ENCODE measurements around the gene SH2B3.

SH2B3 gene

DNA sequence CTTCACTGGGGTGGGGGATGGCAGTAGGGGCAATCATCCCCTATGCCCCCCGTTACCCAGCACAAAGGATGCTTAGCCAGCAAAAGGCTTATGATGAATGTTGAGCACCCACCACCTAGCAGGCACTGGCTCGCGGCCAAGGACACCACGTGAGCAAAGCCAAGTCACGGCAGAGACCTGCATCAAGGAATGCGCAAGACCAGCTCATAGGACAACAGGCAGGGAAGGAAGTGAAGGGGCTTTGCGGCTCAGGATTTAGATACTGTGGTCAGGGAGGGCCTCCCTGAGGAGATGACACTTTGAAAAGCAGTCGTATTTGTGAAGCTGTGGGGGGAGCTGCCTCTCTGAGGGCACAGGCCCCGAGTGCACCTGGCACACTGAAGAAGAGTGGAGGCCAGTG lies 32.8 kb downstream of the SH2B3 start:
- Mint-ChIP-seq H3K36me3 (ENCODE audit: low read depth) (peaks cover 57% of the 10 kb centered on the region), H3K4me1 (ENCODE audit: low read depth) (peaks cover 99% of the 10 kb centered on the region), H3K4me3 (peak overlapping the region; percentile 38), H3K9me3 (no peaks in the 10 kb centered on the region), H3K27ac (peak overlapping the region; percentile 81), H3K27me3 (no peaks in the 10 kb centered on the region)

DNA sequence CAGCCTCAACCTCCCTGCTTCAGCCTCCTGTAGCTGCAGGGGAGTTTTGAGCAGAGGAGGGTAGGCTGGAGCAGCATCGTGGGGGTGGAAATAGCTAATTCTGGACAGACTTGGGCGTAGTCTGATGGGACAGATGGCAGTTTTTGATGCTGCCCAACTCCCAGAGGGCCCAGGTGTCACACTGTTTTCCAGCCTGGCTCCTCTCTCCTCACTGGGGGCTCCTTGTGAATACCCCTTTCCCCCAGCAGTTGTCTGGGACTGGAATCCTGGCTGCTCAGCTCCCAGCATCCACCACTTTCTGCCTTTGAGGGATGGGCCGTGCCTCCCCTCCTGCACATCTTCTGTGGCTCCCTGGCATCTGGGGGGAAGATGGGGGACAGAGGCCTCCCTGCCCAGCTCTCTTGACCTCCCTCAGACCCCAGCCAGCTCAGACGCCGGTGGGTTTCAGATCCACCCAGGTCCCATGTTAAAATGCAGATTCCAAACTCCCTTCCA lies 34.0 kb downstream of the SH2B3 start:
- no peaks in the 10 kb centered on the region for H3K27me3 Mint-ChIP-seq
- H3K4me3 Mint-ChIP-seq: no peak overlapping the region
- peaks cover 46% of the 10 kb centered on the region for H3K36me3 Mint-ChIP-seq (ENCODE audit: low read depth)
- H3K4me1 Mint-ChIP-seq (ENCODE audit: low read depth): peaks cover 99% of the 10 kb centered on the region
- H3K9me3 Mint-ChIP-seq: no peaks in the 10 kb centered on the region
- no peak overlapping the region for H3K27ac Mint-ChIP-seq

DNA sequence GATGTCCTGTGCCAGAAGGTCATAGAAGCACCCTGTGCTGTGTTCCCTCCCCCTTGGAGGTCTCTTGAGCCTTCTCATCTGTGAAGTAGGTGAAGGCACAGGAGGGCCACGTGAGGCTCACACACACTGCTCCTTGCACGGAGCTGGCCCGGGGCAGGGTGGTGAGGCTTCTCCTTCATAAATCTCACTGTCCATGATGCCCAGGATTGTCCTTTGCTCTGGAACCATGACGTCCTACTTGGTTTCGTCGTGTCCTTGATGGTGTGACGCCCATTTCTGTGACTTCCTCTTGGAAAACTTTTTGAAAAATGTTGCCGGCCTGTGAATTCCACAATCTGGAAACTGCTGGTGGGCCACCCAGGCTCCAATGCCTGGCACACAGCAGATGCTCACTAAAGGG lies 34.4 kb downstream of the SH2B3 start:
- no peaks in the 10 kb centered on the region for H3K9me3 Mint-ChIP-seq
- H3K36me3 Mint-ChIP-seq (ENCODE audit: low read depth): peaks cover 44% of the 10 kb centered on the region
- H3K4me1 Mint-ChIP-seq (ENCODE audit: low read depth): peaks cover 99% of the 10 kb centered on the region
- no peak overlapping the region for H3K27ac Mint-ChIP-seq
- no peaks in the 10 kb centered on the region for H3K27me3 Mint-ChIP-seq
- no peak overlapping the region for H3K4me3 Mint-ChIP-seq

DNA sequence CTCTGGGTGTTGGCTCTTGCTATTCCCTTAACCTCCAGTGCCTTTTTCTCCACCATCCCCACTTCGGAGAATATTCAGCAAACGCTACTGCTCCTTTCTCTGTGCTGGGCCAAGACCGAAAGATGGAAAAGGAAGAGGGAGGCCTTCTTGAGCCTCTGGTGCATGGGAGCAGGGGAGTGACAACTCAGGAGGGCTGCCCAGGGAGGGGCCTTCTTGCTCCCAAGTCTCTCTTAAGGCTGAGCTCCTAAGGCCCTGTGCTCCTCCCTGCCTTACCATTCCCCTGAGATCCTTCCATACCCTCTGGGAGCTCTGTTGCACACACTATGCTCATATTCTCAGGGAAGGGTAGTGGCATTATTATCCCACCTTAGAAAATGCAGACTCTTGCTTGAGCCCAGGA lies 34.9 kb downstream of the SH2B3 start:
- Mint-ChIP-seq H3K4me1 (ENCODE audit: low read depth) (peaks cover 99% of the 10 kb centered on the region), H3K27ac (no peak overlapping the region), H3K9me3 (no peaks in the 10 kb centered on the region), H3K4me3 (no peak overlapping the region), H3K36me3 (ENCODE audit: low read depth) (peaks cover 42% of the 10 kb centered on the region), H3K27me3 (no peaks in the 10 kb centered on the region)

DNA sequence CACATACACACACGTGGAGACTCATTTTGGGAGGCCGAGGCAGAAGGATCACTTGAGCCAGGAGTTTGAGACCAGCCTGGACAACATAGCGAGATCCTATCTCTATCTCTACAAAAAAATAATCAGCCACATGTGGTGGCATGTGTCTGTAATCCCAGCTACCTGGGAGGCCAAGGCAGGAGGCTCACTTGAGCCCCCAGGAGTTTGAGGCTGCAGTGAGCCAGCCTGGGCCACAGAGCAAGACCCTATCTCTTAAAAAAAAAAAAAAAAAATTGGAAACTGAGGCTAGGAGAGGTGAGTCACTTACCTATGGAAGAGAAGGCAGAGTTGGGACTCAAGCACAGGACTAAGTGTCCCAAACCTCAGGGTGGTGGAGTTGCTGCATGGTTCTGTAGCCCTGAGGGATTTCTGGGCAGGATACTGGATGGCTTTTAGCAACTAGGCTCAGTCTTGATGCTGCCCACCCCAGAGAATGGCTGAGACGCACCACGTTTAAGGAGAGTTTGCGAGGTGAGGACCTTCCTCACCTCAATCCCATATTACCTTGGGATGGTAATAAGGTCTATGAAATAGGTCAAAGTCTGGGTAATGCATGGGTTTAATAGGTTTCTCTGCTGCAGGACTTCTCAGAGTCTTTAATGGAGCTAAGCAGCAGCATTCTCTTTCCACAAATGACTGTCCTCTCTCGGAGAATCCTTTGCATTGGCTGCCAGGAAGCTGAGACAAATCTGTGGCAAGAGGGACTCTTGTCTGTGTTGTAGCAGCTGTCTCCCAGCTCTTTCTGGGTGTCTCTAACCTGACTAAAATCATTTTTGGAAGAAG lies 35.6 kb downstream of the SH2B3 start:
- Mint-ChIP-seq H3K4me1 (ENCODE audit: low read depth) (peaks cover 99% of the 10 kb centered on the region), H3K27me3 (no peaks in the 10 kb centered on the region), H3K36me3 (ENCODE audit: low read depth) (peaks cover 41% of the 10 kb centered on the region), H3K27ac (no peak overlapping the region), H3K4me3 (no peak overlapping the region), H3K9me3 (no peaks in the 10 kb centered on the region)

DNA sequence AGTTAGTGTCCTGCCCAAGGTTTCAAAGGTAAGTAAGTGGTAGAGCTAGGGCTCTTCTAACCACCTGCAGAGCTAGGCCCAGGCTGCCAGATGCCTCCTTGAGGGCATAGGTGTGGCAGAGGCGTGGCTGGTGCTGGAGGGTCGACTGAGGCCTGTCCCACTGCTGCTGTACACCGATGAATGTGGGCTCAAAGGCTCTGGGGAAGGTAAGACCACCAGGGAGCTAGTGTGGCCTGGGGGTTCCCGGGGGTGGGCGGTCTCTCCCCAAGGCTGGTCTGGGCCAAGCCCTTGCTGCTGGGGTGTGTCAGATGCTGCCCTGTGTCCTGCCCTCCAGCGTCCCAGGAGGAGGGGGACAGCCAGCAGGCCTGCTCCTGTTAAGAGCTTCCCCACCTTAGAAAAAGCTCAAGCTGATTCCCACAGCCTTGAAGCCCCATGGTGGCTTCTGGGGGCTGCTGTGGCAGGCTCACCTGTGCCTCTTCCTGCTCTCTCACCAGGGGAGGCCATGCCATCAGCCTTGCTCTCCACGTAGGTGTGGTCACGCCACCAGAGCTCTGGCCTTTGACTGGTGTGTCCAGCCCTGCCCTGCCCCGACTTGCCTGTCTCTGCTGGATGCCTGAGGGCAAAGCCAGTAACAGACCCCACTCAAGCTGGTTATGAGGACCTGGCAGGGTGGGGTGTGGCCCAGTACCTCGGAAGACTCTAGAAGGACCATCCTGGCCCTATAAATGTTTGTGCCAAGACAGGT lies 36.8 kb downstream of the SH2B3 start:
- peak overlapping the region; percentile 27 for H3K27ac Mint-ChIP-seq
- no peak overlapping the region for H3K4me3 Mint-ChIP-seq
- peaks cover 40% of the 10 kb centered on the region for H3K36me3 Mint-ChIP-seq (ENCODE audit: low read depth)
- H3K9me3 Mint-ChIP-seq: no peaks in the 10 kb centered on the region
- no peaks in the 10 kb centered on the region for H3K27me3 Mint-ChIP-seq
- H3K4me1 Mint-ChIP-seq (ENCODE audit: low read depth): peaks cover 94% of the 10 kb centered on the region

DNA sequence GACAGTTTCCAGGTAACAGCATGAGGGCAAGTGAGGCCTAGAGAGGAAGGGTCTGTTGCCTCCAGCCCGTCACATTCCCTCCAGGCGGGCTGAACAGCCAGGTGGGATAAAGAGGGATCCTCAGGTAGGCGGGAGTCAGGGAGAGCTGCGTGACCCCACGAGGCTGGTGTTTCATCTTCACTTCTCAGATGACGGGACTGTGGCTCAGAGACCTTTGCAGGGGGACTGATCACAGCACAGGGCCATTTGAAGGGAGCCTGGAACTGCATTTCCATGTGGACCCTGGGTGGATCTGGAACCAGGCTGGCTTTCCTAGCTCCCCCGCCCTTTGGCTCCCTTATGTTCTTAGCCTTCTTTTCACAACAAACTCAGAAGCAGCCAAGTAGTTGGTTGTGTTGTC lies 37.4 kb downstream of the SH2B3 start:
- Mint-ChIP-seq H3K27ac (peak overlapping the region; percentile 27), H3K9me3 (no peaks in the 10 kb centered on the region), H3K4me1 (ENCODE audit: low read depth) (peaks cover 89% of the 10 kb centered on the region), H3K27me3 (no peaks in the 10 kb centered on the region), H3K36me3 (ENCODE audit: low read depth) (peaks cover 40% of the 10 kb centered on the region), H3K4me3 (peak overlapping the region; percentile 15)

DNA sequence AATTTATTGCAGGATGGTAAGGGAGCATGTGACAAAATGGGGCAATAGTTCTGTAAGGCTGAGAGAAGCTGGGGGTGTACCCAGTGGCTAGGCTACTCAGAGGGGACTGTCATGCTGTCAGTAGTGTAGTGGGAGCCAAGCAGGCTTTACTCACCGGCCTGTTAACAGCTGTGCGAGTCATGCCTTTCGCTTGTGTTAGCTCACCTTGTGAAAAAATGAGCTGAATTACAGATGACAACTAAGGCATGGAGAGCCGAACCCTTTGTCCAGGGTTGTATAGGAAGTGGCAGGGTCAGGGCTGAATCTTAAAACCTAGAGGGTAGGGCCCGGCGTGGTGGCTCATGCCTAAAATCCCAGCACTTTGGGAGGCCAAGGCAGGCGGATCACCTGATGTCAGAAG lies 37.9 kb downstream of the SH2B3 start:
- Mint-ChIP-seq H3K27ac (no peak overlapping the region), H3K27me3 (no peaks in the 10 kb centered on the region), H3K9me3 (no peaks in the 10 kb centered on the region), H3K4me1 (ENCODE audit: low read depth) (peaks cover 89% of the 10 kb centered on the region), H3K4me3 (peak overlapping the region; percentile 15), H3K36me3 (ENCODE audit: low read depth) (peaks cover 41% of the 10 kb centered on the region)

DNA sequence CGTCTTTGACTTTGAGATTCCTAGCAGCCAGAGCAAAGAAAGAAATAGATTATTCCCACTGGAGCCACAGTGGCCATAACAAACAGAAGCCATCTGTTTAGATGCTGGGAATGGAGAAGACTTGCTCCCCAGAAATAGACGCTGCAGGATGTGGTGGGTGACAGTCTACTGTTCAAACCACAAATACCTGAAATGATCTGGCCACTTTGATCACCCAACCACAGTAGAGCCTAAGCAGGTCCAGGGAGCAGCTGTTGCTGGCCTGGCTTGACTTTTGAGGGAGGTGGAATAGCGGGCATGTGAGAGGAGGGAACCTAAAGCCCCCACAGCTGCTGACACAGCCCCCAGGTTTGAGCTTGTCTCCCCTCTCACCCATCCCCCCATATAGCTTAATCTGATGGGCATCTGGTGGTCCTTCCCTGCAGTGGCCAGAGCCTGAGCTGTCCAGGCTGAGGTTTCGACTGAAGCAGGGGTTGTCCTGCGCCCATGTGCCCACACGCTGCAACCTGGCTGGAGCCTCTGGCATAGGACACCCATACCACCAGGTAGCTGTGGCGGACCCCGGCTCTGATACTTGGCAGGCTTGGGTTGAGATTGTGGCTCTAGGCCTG lies 38.7 kb downstream of the SH2B3 start:
- H3K27ac Mint-ChIP-seq: peak overlapping the region; percentile 72
- no peaks in the 10 kb centered on the region for H3K9me3 Mint-ChIP-seq
- H3K27me3 Mint-ChIP-seq: no peaks in the 10 kb centered on the region
- H3K4me3 Mint-ChIP-seq: peak overlapping the region; percentile 44
- H3K36me3 Mint-ChIP-seq (ENCODE audit: low read depth): peaks cover 45% of the 10 kb centered on the region
- H3K4me1 Mint-ChIP-seq (ENCODE audit: low read depth): peaks cover 89% of the 10 kb centered on the region

DNA sequence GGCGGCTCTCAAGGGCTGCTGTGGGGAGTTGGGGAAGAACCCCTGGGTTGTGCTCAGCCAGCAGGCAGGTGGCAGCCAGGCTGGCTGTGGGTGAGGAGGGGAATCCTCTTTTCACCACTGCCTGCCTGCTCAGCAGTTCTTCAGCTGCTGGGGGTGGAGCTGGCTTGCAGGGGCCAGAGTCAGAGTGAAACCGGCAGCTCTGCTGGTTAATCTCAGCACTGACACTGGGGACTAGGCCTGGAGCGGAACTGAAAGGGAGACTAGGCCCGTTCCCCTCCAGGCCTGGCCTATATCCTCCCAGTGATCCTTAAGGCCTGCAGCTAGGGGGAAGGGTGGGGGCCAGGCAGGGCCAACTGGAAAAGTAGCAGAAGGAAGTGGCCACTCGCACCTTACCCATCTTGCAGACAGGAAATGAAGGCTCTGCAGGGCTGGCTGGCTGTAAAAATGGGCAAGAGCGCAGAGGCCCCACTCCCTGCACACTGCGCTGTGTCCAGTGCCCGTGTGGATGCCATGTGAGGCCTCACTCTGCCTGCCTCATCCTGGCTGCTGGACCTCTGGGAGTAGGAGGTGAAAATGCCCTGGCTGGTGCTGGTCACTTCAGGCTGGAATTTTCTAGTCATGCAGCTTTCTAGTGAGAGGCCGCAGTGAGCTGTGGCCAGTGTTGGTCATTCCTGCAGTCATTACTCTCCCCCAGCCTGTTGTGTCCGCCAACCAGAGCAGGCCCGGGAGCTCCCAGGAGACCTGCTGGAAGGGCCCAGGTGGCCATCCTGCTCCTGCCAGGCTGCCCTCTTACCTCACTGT lies 39.4 kb downstream of the SH2B3 start:
- peaks cover 87% of the 10 kb centered on the region for H3K4me1 Mint-ChIP-seq (ENCODE audit: low read depth)
- peak overlapping the region; percentile 72 for H3K27ac Mint-ChIP-seq
- H3K27me3 Mint-ChIP-seq: no peaks in the 10 kb centered on the region
- H3K4me3 Mint-ChIP-seq: peak overlapping the region; percentile 44
- H3K36me3 Mint-ChIP-seq (ENCODE audit: low read depth): peaks cover 46% of the 10 kb centered on the region
- H3K9me3 Mint-ChIP-seq: no peaks in the 10 kb centered on the region

DNA sequence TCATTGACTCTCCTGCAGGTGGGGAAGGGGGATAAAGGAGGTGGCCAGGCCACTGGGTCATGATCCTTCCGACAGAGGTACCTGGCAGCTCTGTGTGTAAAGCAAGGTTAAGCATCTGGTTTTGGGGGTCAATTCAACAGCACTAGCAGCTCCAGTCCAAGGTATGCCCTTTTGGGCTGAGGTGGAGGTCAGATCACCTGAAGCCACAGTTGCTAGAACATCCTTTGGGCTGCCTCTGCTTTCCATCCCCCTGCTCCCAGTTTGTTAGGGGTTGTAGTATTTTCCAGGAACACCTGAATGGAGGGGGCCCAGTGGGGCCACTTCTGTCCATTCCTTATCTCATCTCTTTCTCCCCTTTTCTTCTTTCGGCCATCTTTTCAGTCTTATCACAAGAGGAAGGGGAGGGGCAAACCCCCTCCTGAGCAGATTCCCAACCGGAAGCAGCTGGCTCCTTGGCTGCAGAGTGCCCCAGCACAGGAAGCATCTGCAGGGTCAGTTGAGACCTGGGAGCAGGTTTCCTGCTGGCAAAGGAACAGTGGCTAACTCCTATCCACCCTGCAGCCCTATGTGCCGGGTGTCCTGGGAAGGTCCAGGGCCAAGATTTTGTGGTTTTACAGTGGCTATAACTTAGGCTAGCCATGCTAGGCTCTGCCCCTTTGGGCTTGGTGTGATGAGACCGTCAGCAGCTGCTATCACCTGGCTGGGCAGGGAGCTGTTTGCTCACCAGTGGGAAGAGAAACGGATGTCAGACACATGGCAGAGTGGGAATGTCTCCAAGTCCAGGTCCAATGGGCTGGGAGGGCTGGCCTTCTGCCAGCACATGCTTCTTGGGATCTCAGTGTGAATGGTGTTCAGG lies 40.2 kb downstream of the SH2B3 start:
- Mint-ChIP-seq H3K27ac (peak overlapping the region; percentile 70), H3K36me3 (ENCODE audit: low read depth) (peaks cover 46% of the 10 kb centered on the region), H3K4me3 (peak overlapping the region; percentile 13), H3K27me3 (no peaks in the 10 kb centered on the region), H3K9me3 (no peaks in the 10 kb centered on the region), H3K4me1 (ENCODE audit: low read depth) (peaks cover 87% of the 10 kb centered on the region)

DNA sequence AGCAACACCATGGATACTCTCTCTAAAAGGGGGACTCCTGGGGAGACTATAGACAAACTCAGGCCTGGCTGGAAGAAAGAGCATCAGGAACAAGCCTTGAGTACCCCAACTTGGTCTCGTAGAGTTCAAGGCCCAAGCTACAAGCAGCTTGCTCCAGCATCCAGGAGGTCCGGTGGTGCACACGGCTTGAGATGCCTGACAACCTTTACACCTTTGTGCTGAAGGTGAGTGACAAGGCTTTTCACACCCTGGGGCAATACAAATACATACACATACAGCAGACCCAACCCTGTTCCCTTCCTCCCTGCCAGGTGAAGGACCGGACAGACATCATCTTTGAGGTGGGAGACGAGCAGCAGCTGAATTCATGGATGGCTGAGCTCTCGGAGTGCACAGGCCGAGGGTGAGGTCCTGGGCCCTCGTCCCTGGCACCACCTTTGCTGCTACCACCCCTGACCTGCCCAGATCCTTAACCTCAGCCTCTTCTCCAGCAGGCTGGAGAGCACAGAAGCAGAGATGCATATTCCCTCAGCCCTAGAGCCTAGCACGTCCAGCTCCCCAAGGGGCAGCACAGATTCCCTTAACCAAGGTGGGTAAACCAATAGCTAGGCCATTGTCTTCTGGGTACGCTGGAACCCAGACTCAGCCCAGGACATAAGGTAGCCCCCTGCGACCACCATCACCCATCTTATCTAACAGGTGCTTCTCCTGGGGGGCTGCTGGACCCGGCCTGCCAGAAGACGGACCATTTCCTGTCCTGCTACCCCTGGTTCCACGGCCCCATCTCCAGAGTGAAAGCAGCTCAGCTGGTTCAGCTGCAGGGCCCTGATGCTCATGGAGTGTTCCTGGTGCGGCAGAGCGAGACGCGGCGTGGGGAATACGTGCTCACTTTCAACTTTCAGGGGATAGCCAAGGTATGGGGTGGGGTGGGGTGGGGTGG lies 41.2 kb downstream of the SH2B3 start:
- peaks cover 87% of the 10 kb centered on the region for H3K4me1 Mint-ChIP-seq (ENCODE audit: low read depth)
- no peaks in the 10 kb centered on the region for H3K27me3 Mint-ChIP-seq
- H3K27ac Mint-ChIP-seq: peak overlapping the region; percentile 70
- H3K4me3 Mint-ChIP-seq: no peak overlapping the region
- peaks cover 50% of the 10 kb centered on the region for H3K36me3 Mint-ChIP-seq (ENCODE audit: low read depth)
- H3K9me3 Mint-ChIP-seq: no peaks in the 10 kb centered on the region
